Mucosa of descending colon (tissue), 3 donors: ENCODE results near the gene HS6ST1. TPM values are rescaled to one million over a fixed set of nuclear protein-coding genes. Genes with fewer than 3 reads are reported as not detected.

Experiments used
- ATAC-seq: fragments of 200-7000 bp; cut with Tn5 transposase; one replicate; pipeline ENCODE4 v1.9.1; 2020; ENCODE audit warnings: mild to moderate bottlenecking, moderate library complexity
- DNase-seq, 3 donors: peaks; one replicate each; pipeline ENCODE4 v3.0.0-alpha.2; 2020
- H3K36me3 ChIP-seq: fragments of 200-600 bp; one replicate; pipeline ENCODE4 v1.8.0; 2021; ENCODE audit warnings: low read depth, mild to moderate bottlenecking
- H3K4me1 ChIP-seq: fragments of 200-600 bp; one replicate; pipeline ENCODE4 v1.8.0; 2021; ENCODE audit warnings: low read depth, mild to moderate bottlenecking
- H3K4me3 ChIP-seq: fragments of 200-600 bp; one replicate; pipeline ENCODE4 v1.8.0; 2021; ENCODE audit warnings: mild to moderate bottlenecking
- H3K9me3 ChIP-seq: fragments of 200-600 bp; one replicate; pipeline ENCODE4 v1.8.0; 2021; ENCODE audit warnings: mild to moderate bottlenecking
- CTCF ChIP-seq: fragments of 200-600 bp; IDR thresholded peaks from one replicate; pipeline ENCODE4 v1.8.0; 2022; ENCODE audit warnings: antibody characterized with exemption, mild to moderate bottlenecking
- intact Hi-C, 2 donors: fragments of 100-400 bp; cut with DNase I in 1 of 2; cut with micrococcal nuclease in 1 of 2; formaldehyde crosslinking; loops; one replicate each; pipeline versions ENCODE4 v1.11.0 to v1.11.1; 2022; cut with DNase I, micrococcal nuclease
- total RNA-seq, 3 donors: library from RNA; stranded (reverse); fragmentation: NEBNext Ultra II Directional in 2 of 3; extraction: Animal tissue kit (Norgen Biotek cat#: 25700) in 2 of 3; gene quantifications; one replicate each; pipeline versions ENCODE4 v1.2.1 to v1.2.4, GENCODE V29; 2021 to 2023
- donor health status: DM: no; HTN: no; CAD: no; lungs with moderate emphysema.
- donor health status: DM: no; HTN: no; CAD: no.
- donor health status: DM: no; HTN: yes; CAD: no.

The HS6ST1 gene
- total RNA-seq, 3 donors from 2014 or later = 30.8 to 39.6 (median 32.2) TPM

- TF ChIP-seq CTCF = no peak
- H3K9me3 ChIP-seq = no peaks in the 10 kb centered on the region
- peaks cover 3% of the 10 kb centered on the region for H3K4me1 ChIP-seq
- H3K36me3 ChIP-seq = no peaks in the 10 kb centered on the region
- intact Hi-C loops = no loop called here
- no peak overlapping the region for H3K4me3 ChIP-seq
- DNase-seq (peak in 2 of 3 donors; percentile 17 to 28), ATAC-seq (no peak)
These were observed 33.2 kb downstream of the HS6ST1 start for GRCh38 chr2:128285329-128285931.

- intact Hi-C loops = no loop called here
- peaks cover 3% of the 10 kb centered on the region for H3K4me1 ChIP-seq
- no peak for ATAC-seq
These were observed 33.8 kb downstream of the HS6ST1 start for GRCh38 chr2:128284841-128285240.

GRCh38 chr2:128284037-128284441 lies 34.6 kb downstream of the HS6ST1 start:
- DNase-seq = peak in 2 of 3 donors; percentile 10 to 29
- peaks cover 3% of the 10 kb centered on the region for H3K4me1 ChIP-seq
- TF ChIP-seq CTCF = no peak
- intact Hi-C loops = no loop called here
- ATAC-seq = no peak
- no peak overlapping the region for H3K4me3 ChIP-seq
- no peaks in the 10 kb centered on the region for H3K9me3 ChIP-seq
- no peaks in the 10 kb centered on the region for H3K36me3 ChIP-seq

More at GRCh38 chr2:128284841-128285240, 33.8 kb downstream of the HS6ST1 start:
- no peak for TF ChIP-seq CTCF
- H3K9me3 ChIP-seq = no peaks in the 10 kb centered on the region
- H3K4me3 ChIP-seq = no peak overlapping the region
- no peaks in the 10 kb centered on the region for H3K36me3 ChIP-seq
- DNase-seq = peak in 2 of 3 donors; percentile 17 to 37

- Histone ChIP-seq H3K4me3 (no peak overlapping the region), H3K36me3 (no peaks in the 10 kb centered on the region), H3K4me1 (peaks cover 7% of the 10 kb centered on the region), H3K9me3 (no peaks in the 10 kb centered on the region)
- intact Hi-C loops = no loop called here
- ATAC-seq (no peak), DNase-seq (peak in 2 of 3 donors; percentile 27 to 36)
- TF ChIP-seq CTCF = no peak
These were observed 35.5 kb downstream of the HS6ST1 start for GRCh38 chr2:128282976-128283810.

GRCh38 chr2:128282246-128282975 lies 36.3 kb downstream of the HS6ST1 start:
- Histone ChIP-seq H3K4me1 (peaks cover 10% of the 10 kb centered on the region), H3K9me3 (no peaks in the 10 kb centered on the region), H3K36me3 (no peaks in the 10 kb centered on the region), H3K4me3 (no peak overlapping the region)
- ATAC-seq (no peak), DNase-seq (peak in 2 of 3 donors; percentile 25 to 43)
- TF ChIP-seq CTCF = no peak
- intact Hi-C loops = no loop called here
